Activated naive CD8-positive, alpha-beta T cell treated with anti-CD3 and anti-CD28 coated beads, Interleukin-2, amount 10 ng/mL, durations not matched to agents 7 days and 5 days (primary cell): ENCODE data around the gene CREB3L2. TPM values are rescaled to one million over a fixed set of nuclear protein-coding genes. Genes with fewer than 3 reads are reported as not detected.
"Not testable (repeated sequence)": the region's sequence is repeated elsewhere in the genome, so short reads cannot be mapped to it uniquely, and the experiment has no call there.

Source experiments
- ATAC-seq: fragments of 150-1000 bp; cut with Tn5 transposase; one replicate; pipeline ENCODE4 v1.10.0; 2021; ENCODE audit warnings: low read depth, moderate library complexity
- POLR2A ChIA-PET: fragments of 350-600 bp; sonication (Branson Sonifier 250); formaldehyde crosslinking; loops from one replicate; lab custom pipeline; 2021; ENCODE audit warnings: antibody characterized with exemption; lab: Charles Lee
- DNase-seq: peaks from one replicate; pipeline ENCODE4 v3.0.0; 2021
- H3K27ac Mint-ChIP-seq: one replicate; pipeline ENCODE4 v1.8.0; 2022; ENCODE audit warnings: mild to moderate bottlenecking, mixed read lengths
- H3K27me3 Mint-ChIP-seq: one replicate; pipeline ENCODE4 v1.8.0; 2022; ENCODE audit warnings: mild to moderate bottlenecking, moderate library complexity, mixed read lengths
- H3K36me3 Mint-ChIP-seq: one replicate; pipeline ENCODE4 v1.8.0; 2021; ENCODE audit warnings: mild to moderate bottlenecking, mixed read lengths
- H3K4me1 Mint-ChIP-seq: one replicate; pipeline ENCODE4 v1.8.0; 2021; ENCODE audit warnings: mixed read lengths
- H3K4me3 Mint-ChIP-seq: one replicate; pipeline ENCODE4 v1.8.0; 2022; ENCODE audit warnings: mild to moderate bottlenecking, moderate library complexity, mixed read lengths
- H3K9me3 Mint-ChIP-seq: one replicate; pipeline ENCODE4 v1.8.0; 2021; ENCODE audit warnings: mixed read lengths
- total RNA-seq, 2 experiments: library from RNA; stranded (reverse); gene quantifications; one replicate each; pipeline ENCODE4 v1.2.3, GENCODE V29; 2021

Gene CREB3L2
- total RNA-seq, 2 experiments from 2014 or later, result 20.6 to 25.4 TPM

GRCh38 chr7:137982394-137982793, 19.5 kb downstream of the CREB3L2 start:
- H3K27me3 Mint-ChIP-seq, ATAC-seq, H3K4me1 Mint-ChIP-seq, POLR2A ChIA-PET, DNase-seq, H3K4me3 Mint-ChIP-seq, H3K9me3 Mint-ChIP-seq, H3K27ac Mint-ChIP-seq: not testable (repeated sequence)
- peaks cover 22% of the 10 kb centered on the region for H3K36me3 Mint-ChIP-seq

GRCh38 chr7:137981668-137982067, 20.2 kb downstream of the CREB3L2 start:
- peaks cover 9% of the 10 kb centered on the region for H3K9me3 Mint-ChIP-seq
- DNase-seq, result no peak
- POLR2A ChIA-PET, result no interaction called here
- peaks cover 22% of the 10 kb centered on the region for H3K36me3 Mint-ChIP-seq
- ATAC-seq, result no peak
- H3K4me1 Mint-ChIP-seq, result no peaks in the 10 kb centered on the region
- no peak overlapping the region for H3K27ac Mint-ChIP-seq
- H3K4me3 Mint-ChIP-seq, result no peak overlapping the region
- H3K27me3 Mint-ChIP-seq, result no peaks in the 10 kb centered on the region

- Mint-ChIP-seq H3K4me3 (no peak overlapping the region), H3K9me3 (peaks cover 9% of the 10 kb centered on the region), H3K36me3 (peaks cover 22% of the 10 kb centered on the region), H3K27me3 (no peaks in the 10 kb centered on the region), H3K4me1 (no peaks in the 10 kb centered on the region), H3K27ac (no peak overlapping the region)
- ATAC-seq, result no peak
- no peak for DNase-seq
- POLR2A ChIA-PET, result no interaction called here
These were observed 20.7 kb downstream of the CREB3L2 start for GRCh38 chr7:137981175-137981574.

DNA sequence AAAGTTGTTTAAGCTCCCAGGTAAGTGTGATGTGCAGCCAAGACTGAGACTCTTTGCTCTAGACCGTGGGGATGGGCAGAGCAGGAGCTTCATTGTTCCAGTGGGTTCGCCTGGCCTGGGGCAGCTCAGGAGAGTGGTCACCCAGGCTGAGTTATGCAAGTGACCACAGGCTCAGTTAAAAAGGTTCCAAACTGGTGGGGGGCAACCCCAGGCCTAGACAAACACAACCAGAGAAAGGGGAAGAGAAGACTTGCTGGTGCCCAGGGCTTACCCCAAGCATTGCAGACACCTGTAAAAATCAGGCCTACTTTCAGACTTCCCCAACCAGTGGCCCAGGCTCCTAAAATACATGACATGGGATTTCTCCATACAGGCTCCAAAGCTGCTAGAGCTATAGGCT, 21.6 kb downstream of the CREB3L2 start:
- POLR2A ChIA-PET, result no interaction called here
- Mint-ChIP-seq H3K27me3 (no peaks in the 10 kb centered on the region), H3K4me3 (no peak overlapping the region), H3K4me1 (no peaks in the 10 kb centered on the region), H3K36me3 (peaks cover 22% of the 10 kb centered on the region), H3K27ac (no peak overlapping the region), H3K9me3 (peaks cover 9% of the 10 kb centered on the region)
- no peak for DNase-seq
- no peak for ATAC-seq

- ATAC-seq (no peak), DNase-seq (no peak)
- Mint-ChIP-seq H3K36me3 (peaks cover 21% of the 10 kb centered on the region), H3K9me3 (peaks cover 8% of the 10 kb centered on the region), H3K27ac (no peak overlapping the region), H3K27me3 (no peaks in the 10 kb centered on the region), H3K4me1 (no peaks in the 10 kb centered on the region), H3K4me3 (no peak overlapping the region)
- POLR2A ChIA-PET, result no interaction called here
These were observed 23.2 kb downstream of the CREB3L2 start for GRCh38 chr7:137978464-137979237.

DNA sequence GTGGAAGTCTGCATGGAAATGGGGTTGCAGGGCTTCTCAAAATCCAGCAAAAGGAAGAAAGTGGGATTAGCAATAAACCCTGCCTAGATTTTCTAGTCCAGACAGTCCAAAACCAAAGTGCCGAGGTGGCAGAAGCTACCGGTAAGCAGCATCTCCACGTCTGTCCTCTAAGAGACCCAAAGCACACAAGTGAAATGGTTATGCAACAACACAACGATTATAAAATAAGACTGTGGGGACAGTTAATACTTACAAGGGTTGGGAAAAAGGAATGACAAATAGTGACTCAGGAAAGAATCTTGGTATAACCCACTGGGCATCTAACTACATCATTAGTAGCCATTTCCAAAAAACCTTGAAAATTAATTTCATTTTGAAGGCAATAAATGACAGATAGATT, 24.7 kb downstream of the CREB3L2 start:
- POLR2A ChIA-PET, result no interaction called here
- Mint-ChIP-seq H3K27me3 (no peaks in the 10 kb centered on the region), H3K27ac (no peak overlapping the region), H3K4me3 (no peak overlapping the region), H3K4me1 (no peaks in the 10 kb centered on the region), H3K9me3 (peaks cover 1% of the 10 kb centered on the region), H3K36me3 (peaks cover 10% of the 10 kb centered on the region)
- ATAC-seq, result no peak
- DNase-seq, result no peak

GRCh38 chr7:137976696-137977095, 25.2 kb downstream of the CREB3L2 start:
- H3K27me3 Mint-ChIP-seq, result no peaks in the 10 kb centered on the region
- DNase-seq (no peak), ATAC-seq (no peak)
- no peaks in the 10 kb centered on the region for H3K4me1 Mint-ChIP-seq
- no peak overlapping the region for H3K4me3 Mint-ChIP-seq
- POLR2A ChIA-PET, result no interaction called here
- H3K27ac Mint-ChIP-seq, result no peak overlapping the region
- peaks cover 1% of the 10 kb centered on the region for H3K9me3 Mint-ChIP-seq
- peaks cover 10% of the 10 kb centered on the region for H3K36me3 Mint-ChIP-seq

DNA sequence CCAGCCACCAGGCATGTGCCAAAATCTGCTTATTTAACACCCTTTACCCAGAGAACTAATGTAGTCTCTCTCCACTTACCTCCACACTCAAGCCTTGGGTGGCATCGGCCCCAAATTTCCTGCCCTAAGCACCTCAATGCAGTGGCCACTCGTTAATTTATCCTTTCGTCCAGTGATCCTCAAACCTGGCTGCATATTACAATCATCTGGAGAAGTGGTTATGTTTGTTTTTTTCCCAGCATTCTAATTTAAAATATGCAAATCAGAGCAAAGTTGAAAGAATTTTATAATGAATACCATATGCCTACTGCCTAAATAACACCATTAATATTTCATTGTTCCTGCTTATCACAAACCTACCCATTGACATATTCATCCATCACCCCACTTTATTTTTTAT, 25.7 kb downstream of the CREB3L2 start:
- H3K27ac Mint-ChIP-seq, result no peak overlapping the region
- no peaks in the 10 kb centered on the region for H3K27me3 Mint-ChIP-seq
- H3K36me3 Mint-ChIP-seq, result peaks cover 9% of the 10 kb centered on the region
- POLR2A ChIA-PET, result no interaction called here
- no peaks in the 10 kb centered on the region for H3K4me1 Mint-ChIP-seq
- peaks cover under 1% of the 10 kb centered on the region for H3K9me3 Mint-ChIP-seq
- no peak overlapping the region for H3K4me3 Mint-ChIP-seq
- no peak for ATAC-seq
- no peak for DNase-seq

DNA sequence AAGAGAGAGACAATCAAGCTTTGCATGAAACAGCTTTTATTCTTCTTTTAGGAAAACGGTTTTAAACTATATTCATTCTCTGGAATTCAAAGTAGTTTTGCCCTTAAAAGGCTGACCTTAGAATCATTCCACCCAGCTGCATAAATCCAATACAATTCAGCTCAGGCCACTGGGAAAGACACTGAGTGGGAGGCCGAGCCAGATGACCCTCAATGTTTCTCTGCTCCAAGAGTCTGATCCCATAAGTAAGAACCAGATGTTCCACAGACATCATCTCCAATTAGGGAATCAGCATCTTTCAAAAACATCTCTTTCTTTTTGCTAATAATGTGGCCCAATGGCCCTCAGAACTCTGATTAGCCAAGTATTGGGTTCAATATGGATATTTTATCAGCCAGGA, 26.1 kb downstream of the CREB3L2 start:
- ATAC-seq, result no peak
- POLR2A ChIA-PET, result no interaction called here
- Mint-ChIP-seq H3K27ac (no peak overlapping the region), H3K4me3 (no peak overlapping the region), H3K36me3 (peaks cover 6% of the 10 kb centered on the region), H3K4me1 (no peaks in the 10 kb centered on the region), H3K9me3 (no peaks in the 10 kb centered on the region), H3K27me3 (no peaks in the 10 kb centered on the region)
- DNase-seq, result no peak

GRCh38 chr7:137975221-137975620, 26.7 kb downstream of the CREB3L2 start:
- H3K9me3 Mint-ChIP-seq, result no peaks in the 10 kb centered on the region

GRCh38 chr7:137974766-137975165, 27.1 kb downstream of the CREB3L2 start:
- POLR2A ChIA-PET, result no interaction called here
- Mint-ChIP-seq H3K4me1 (no peaks in the 10 kb centered on the region), H3K9me3 (no peaks in the 10 kb centered on the region), H3K4me3 (no peak overlapping the region), H3K27me3 (no peaks in the 10 kb centered on the region), H3K27ac (no peak overlapping the region), H3K36me3 (peaks cover 5% of the 10 kb centered on the region)
- ATAC-seq (no peak), DNase-seq (no peak)

More at GRCh38 chr7:137975221-137975620, 26.7 kb downstream of the CREB3L2 start:
- ATAC-seq (no peak), DNase-seq (no peak)
- H3K4me1 Mint-ChIP-seq, result no peaks in the 10 kb centered on the region
- POLR2A ChIA-PET, result no interaction called here
- no peak overlapping the region for H3K4me3 Mint-ChIP-seq
- no peaks in the 10 kb centered on the region for H3K27me3 Mint-ChIP-seq
- H3K27ac Mint-ChIP-seq, result no peak overlapping the region
- H3K36me3 Mint-ChIP-seq, result peaks cover 5% of the 10 kb centered on the region

- no peak overlapping the region for H3K27ac Mint-ChIP-seq
- no peaks in the 10 kb centered on the region for H3K9me3 Mint-ChIP-seq
- peaks cover 6% of the 10 kb centered on the region for H3K4me1 Mint-ChIP-seq
- peaks cover 3% of the 10 kb centered on the region for H3K36me3 Mint-ChIP-seq
- no peaks in the 10 kb centered on the region for H3K27me3 Mint-ChIP-seq
- POLR2A ChIA-PET, result no interaction called here
- H3K4me3 Mint-ChIP-seq, result no peak overlapping the region
- no peak for ATAC-seq
- DNase-seq, result no peak
These were observed 31.5 kb downstream of the CREB3L2 start for GRCh38 chr7:137970253-137970975.

DNA sequence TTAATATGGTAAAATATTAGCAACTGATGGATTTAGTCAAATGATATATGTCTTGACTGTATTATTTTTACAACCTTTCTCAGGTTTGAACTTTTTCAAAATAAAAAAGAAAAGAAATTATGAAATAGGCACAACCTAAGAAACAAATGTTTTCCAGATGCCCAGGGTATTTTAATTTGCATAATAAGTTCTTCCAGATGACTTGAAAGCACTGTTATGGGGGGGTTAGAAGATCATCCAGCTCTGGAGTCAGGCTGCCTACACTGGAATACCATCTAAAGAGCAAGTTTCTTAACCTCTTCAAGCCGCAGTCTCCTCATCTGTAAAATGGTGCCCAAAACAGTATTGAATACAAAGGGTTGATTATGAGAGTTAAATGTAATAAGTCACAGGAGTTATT, 32.1 kb downstream of the CREB3L2 start:
- Mint-ChIP-seq H3K9me3 (no peaks in the 10 kb centered on the region), H3K4me1 (peaks cover 6% of the 10 kb centered on the region), H3K27me3 (no peaks in the 10 kb centered on the region), H3K4me3 (no peak overlapping the region), H3K27ac (no peak overlapping the region), H3K36me3 (peaks cover 3% of the 10 kb centered on the region)
- DNase-seq (no peak), ATAC-seq (no peak)
- POLR2A ChIA-PET, result no interaction called here

GRCh38 chr7:137968890-137969289, 33.0 kb downstream of the CREB3L2 start:
- H3K36me3 Mint-ChIP-seq, result peaks cover 3% of the 10 kb centered on the region
- H3K27ac Mint-ChIP-seq, result no peak overlapping the region
- no peaks in the 10 kb centered on the region for H3K27me3 Mint-ChIP-seq
- H3K4me1 Mint-ChIP-seq, result peaks cover 6% of the 10 kb centered on the region
- DNase-seq, result no peak
- ATAC-seq, result no peak
- no peak overlapping the region for H3K4me3 Mint-ChIP-seq
- no peaks in the 10 kb centered on the region for H3K9me3 Mint-ChIP-seq
- POLR2A ChIA-PET, result no interaction called here
